SK-N-SH (cell line): ENCODE data around the gene POLR2A. TPM values are rescaled to one million over a fixed set of nuclear protein-coding genes. Genes with fewer than 3 reads are reported as not detected.

Experiments
- CTCF ChIA-PET: fragments of 300-600, 350-600 bp; formaldehyde crosslinking; extraction: SDS; loops from one replicate; lab custom pipeline; 2021; lab: Yijun Ruan, JAX
- POLR2A ChIA-PET: fragments of 350-600 bp; sonication (Branson Sonifier 250); formaldehyde crosslinking; extraction: SDS; loops from one replicate; lab custom pipeline; 2020; ENCODE audit warnings: antibody characterized with exemption, inconsistent platforms; lab: Yijun Ruan, JAX
- DNase-seq: peaks from one replicate; pipeline ENCODE4 v3.0.0; 2012
- H2AFZ ChIP-seq: fragments of 200-600 bp; sonication (generic); 2 replicates; pipeline ENCODE4 v1.8.1; 2016; ENCODE audit warnings: antibody characterized with exemption, mild to moderate bottlenecking, low read depth
- H3F3A ChIP-seq: fragments of 200-600 bp; sonication (generic); replicated peaks from 2 replicates; pipeline ENCODE3; 2016; ENCODE audit warnings: antibody characterized with exemption, mild to moderate bottlenecking; ENCODE audit not compliant: insufficient read depth
- H3K27ac ChIP-seq, 2 experiments: fragments of 200-500 bp in 1 of 2; fragments of 200-600 bp in 1 of 2; sonication (Bioruptor generic) in 1 of 2; sonication (generic), shearing (Covaris generic) in 1 of 2; 2 replicates each; pipeline versions ENCODE4 v1.5.1 to v1.6.1; 2014 to 2016; ENCODE audit warnings: low read depth in 2 of 2, inconsistent platforms in 1 of 2, low read length in 1 of 2, mild to moderate bottlenecking in 1 of 2, mixed read lengths in 1 of 2
- H3K27me3 ChIP-seq: fragments of 200-600 bp; sonication (generic), shearing (Covaris generic); 2 replicates; pipeline ENCODE4 v1.6.1; 2016; ENCODE audit warnings: mixed run types; ENCODE audit not compliant: insufficient read depth
- H3K36me3 ChIP-seq, 2 experiments: fragments of 200-500 bp in 1 of 2; fragments of 200-600 bp in 1 of 2; sonication (Bioruptor generic) in 1 of 2; sonication (generic) in 1 of 2; replicated peaks in 1 of 2; 2 replicates each; pipeline versions ENCODE3 to v1.5.1; 2014 to 2016; ENCODE audit warnings: low read length in 1 of 2, mild to moderate bottlenecking in 1 of 2; ENCODE audit not compliant: insufficient read depth in 2 of 2, control insufficient read depth in 1 of 2
- H3K4me1 ChIP-seq, 2 experiments: fragments of 200-500 bp in 1 of 2; fragments of 200-600 bp in 1 of 2; sonication (Bioruptor generic) in 1 of 2; sonication (generic), shearing (Covaris generic) in 1 of 2; 2 replicates each; pipeline versions ENCODE4 v1.5.1 to v1.6.1; 2014 to 2016; ENCODE audit warnings: low read depth in 1 of 2, low read length in 1 of 2, mixed run types in 1 of 2; ENCODE audit not compliant: insufficient read depth in 2 of 2, control insufficient read depth in 1 of 2
- H3K4me2 ChIP-seq: fragments of 200-600 bp; sonication (generic), shearing (Covaris generic); 2 replicates; pipeline ENCODE4 v1.6.1; 2017; ENCODE audit warnings: mixed run types
- H3K4me3 ChIP-seq, 2 experiments: fragments of 200-500 bp in 1 of 2; fragments of 200-600 bp in 1 of 2; sonication (Bioruptor generic) in 1 of 2; sonication (generic), shearing (Covaris generic) in 1 of 2; 2 replicates each; pipeline versions ENCODE4 v1.5.1 to v1.8.1; 2014 to 2016; ENCODE audit warnings: low read depth in 2 of 2, inconsistent platforms in 1 of 2, low read length in 1 of 2, mild to moderate bottlenecking in 1 of 2, mixed read lengths in 1 of 2, moderate library complexity in 1 of 2
- H3K79me2 ChIP-seq: fragments of 200-600 bp; sonication (generic); 2 replicates; pipeline ENCODE4 v1.8.1; 2017; ENCODE audit warnings: mild to moderate bottlenecking; ENCODE audit not compliant: insufficient read depth
- H3K9ac ChIP-seq: fragments of 200-600 bp; sonication (generic); 2 replicates; pipeline ENCODE4 v1.6.1; 2017; ENCODE audit warnings: mixed run types
- H3K9me2 ChIP-seq: fragments of 200-600 bp; sonication (generic); 2 replicates; pipeline ENCODE4 v1.6.1; 2017; ENCODE audit warnings: mixed run types
- H3K9me3 ChIP-seq: fragments of 200-600 bp; sonication (generic); 2 replicates; pipeline ENCODE4 v1.6.1; 2017; ENCODE audit warnings: mixed run types, mild to moderate bottlenecking, moderate library complexity
- H4K20me1 ChIP-seq: fragments of 200-600 bp; sonication (generic); 2 replicates; pipeline ENCODE4 v1.6.1; 2017; ENCODE audit warnings: mild to moderate bottlenecking, mixed run types; ENCODE audit not compliant: insufficient read depth
- EP300 ChIP-seq, 2 experiments: IDR thresholded peaks; 2 replicates each; pipeline versions ENCODE4 v1.4.0 to v1.6.1; 2012; ENCODE audit warnings: borderline replicate concordance in 1 of 2, low read depth in 1 of 2, low read length in 1 of 2
- EZH2phosphoT487 ChIP-seq: fragments of 200-600 bp; sonication (generic); IDR thresholded peaks from 2 replicates; pipeline ENCODE4 v1.6.1; 2017; ENCODE audit warnings: low read depth, mixed run types, mild to moderate bottlenecking, antibody characterized with exemption, moderate library complexity, borderline replicate concordance
- FOXJ3 ChIP-seq: sonication (generic); formaldehyde crosslinking; IDR thresholded peaks from 2 replicates; pipeline ENCODE4 v1.5.1; 2020; ENCODE audit warnings: mild to moderate bottlenecking, missing genetic modification reagents
- FOXM1 ChIP-seq: IDR thresholded peaks from 2 replicates; pipeline ENCODE4 v1.4.0; 2012; ENCODE audit warnings: low read depth, mild to moderate bottlenecking
- GABPA ChIP-seq: IDR thresholded peaks from 2 replicates; pipeline ENCODE4 v1.4.0; 2012; ENCODE audit warnings: low read depth, mild to moderate bottlenecking
- GATA2 ChIP-seq: sonication (generic); formaldehyde crosslinking; IDR thresholded peaks from 2 replicates; pipeline ENCODE4 v1.5.0; 2020; ENCODE audit warnings: mild to moderate bottlenecking, missing genetic modification reagents
- IRF3 ChIP-seq: fragments of 150-350 bp; IDR thresholded peaks from 2 replicates; pipeline ENCODE4 v1.6.1; 2016; ENCODE audit warnings: mild to moderate bottlenecking, low read depth, low read length
- MEF2A ChIP-seq: IDR thresholded peaks from 2 replicates; pipeline ENCODE4 v1.4.0; 2012; ENCODE audit warnings: low read depth, borderline replicate concordance
- MXI1 ChIP-seq: IDR thresholded peaks from 2 replicates; pipeline ENCODE4 v1.6.1; 2012; ENCODE audit warnings: mild to moderate bottlenecking, low read depth, low read length, improper control_type of control experiment
- RCOR1 ChIP-seq: fragments of 150-350 bp; IDR thresholded peaks from 2 replicates; pipeline ENCODE4 v1.6.1; 2017; ENCODE audit warnings: antibody characterized with exemption, low read length
- REST ChIP-seq: IDR thresholded peaks from 2 replicates; pipeline ENCODE4 v1.6.1; 2012; ENCODE audit warnings: mild to moderate bottlenecking, low read depth, low read length, moderate library complexity
- RFX5 ChIP-seq: IDR thresholded peaks from 2 replicates; pipeline ENCODE4 v1.6.1; 2012; ENCODE audit warnings: mild to moderate bottlenecking, improper control_type of control experiment, low read length
- SIN3A ChIP-seq: IDR thresholded peaks from 2 replicates; pipeline ENCODE4 v1.6.1; 2012; ENCODE audit warnings: low read depth, mild to moderate bottlenecking, low read length, moderate library complexity, borderline replicate concordance
- SMC3 ChIP-seq: IDR thresholded peaks from 2 replicates; pipeline ENCODE4 v1.6.1; 2012; ENCODE audit warnings: low read depth, low read length, improper control_type of control experiment
- TAF1 ChIP-seq: IDR thresholded peaks from 2 replicates; pipeline ENCODE4 v1.6.1; 2012; ENCODE audit warnings: low read depth, mild to moderate bottlenecking, low read length, moderate library complexity, borderline replicate concordance
- TCF12 ChIP-seq: IDR thresholded peaks from 2 replicates; pipeline ENCODE4 v1.4.0; 2012
- USF2 ChIP-seq: fragments of 150-350 bp; IDR thresholded peaks from 2 replicates; pipeline ENCODE4 v1.6.1; 2017; ENCODE audit warnings: antibody characterized with exemption, low read length, low read depth, borderline replicate concordance
- WGBS: methylation state at CpG from one replicate; pipeline ENCODE4 v1.1.6; 2017; ENCODE audit warnings: low lambda C conversion rate; 5-methylcytosine and 5-hydroxymethylcytosine counted together
- polyA plus RNA-seq, 3 experiments: library from polyadenylated mRNA; depleted of rRNA; stranded (reverse); fragments of >200 nt; gene quantifications; 2 replicates each; pipeline ENCODE4 v1.2.3, GENCODE V29; 2012
- TF ChIP-seq, protein P1 (sequence below): IDR thresholded peaks from 2 replicates; pipeline ENCODE4 v1.4.0; 2012; ENCODE audit warnings: low read depth, borderline replicate concordance
- TF ChIP-seq, protein P2 (sequence below): IDR thresholded peaks from 2 replicates; pipeline ENCODE4; 2012

The POLR2A gene
- polyA plus RNA-seq, 1 of the 3 experiments (the other 2 are of a cell fraction), result 37.3 TPM

DNA sequence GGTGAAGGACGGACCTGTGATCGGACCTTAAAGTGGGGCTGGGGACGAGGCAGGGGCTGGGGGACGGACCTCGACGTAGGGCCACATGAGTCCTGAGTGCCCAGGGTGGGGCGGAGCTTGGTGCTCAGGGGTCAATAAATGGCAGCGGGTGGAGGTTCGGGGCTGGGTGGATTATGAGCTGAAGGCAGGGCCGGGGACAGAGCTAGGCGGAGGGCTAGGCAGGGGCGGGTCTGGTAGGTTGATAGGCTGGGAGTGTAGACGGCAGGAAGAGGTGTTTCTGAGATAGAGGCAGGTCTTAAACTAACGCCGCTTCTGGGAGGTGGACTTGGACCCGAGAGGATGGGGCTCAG is 38.6 kb upstream of the POLR2A start:
- Histone ChIP-seq H3K9ac (no peak overlapping the region), H3K4me3 (peak overlapping the region in 1 of 2 experiments; percentile 17; a peak in 1 of 4 replicates), H3K27me3 (no peaks in the 10 kb centered on the region), H4K20me1 (no peaks in the 10 kb centered on the region), H3K4me1 (peaks cover 7 to 17% of the 10 kb centered on the region in 2 experiments; a peak in 2 of 4 replicates), H3K36me3 (no peaks in the 10 kb centered on the region), H2AFZ (no peak overlapping the region), H3F3A (peaks cover 17% of the 10 kb centered on the region), H3K9me2 (no peaks in the 10 kb centered on the region), H3K9me3 (no peaks in the 10 kb centered on the region), H3K4me2 (no peak overlapping the region; the same call in 1 of the 2 replicates), H3K27ac (peak overlapping the region in 1 of 2 experiments; percentile 39; a peak in 1 of 4 replicates), H3K79me2 (no peaks in the 10 kb centered on the region)
- ChIA-PET POLR2A (interaction anchor here (1.2 to 1.4 kb wide), 2 partner anchors 9 to 35 kb away, joined by 4 read pairs; no protein-coding TSS in a partner anchor), CTCF (interaction anchor here (1.1 to 2.7 kb wide), 4 partner anchors 9 to 115 kb away, joined by 3 to 14 read pairs (median 3); no protein-coding TSS in a partner anchor)
- no peak for TF ChIP-seq SMC3
- no peak for DNase-seq
- 42% methylated on average over 16 of the region's 16 CpGs for WGBS

DNA sequence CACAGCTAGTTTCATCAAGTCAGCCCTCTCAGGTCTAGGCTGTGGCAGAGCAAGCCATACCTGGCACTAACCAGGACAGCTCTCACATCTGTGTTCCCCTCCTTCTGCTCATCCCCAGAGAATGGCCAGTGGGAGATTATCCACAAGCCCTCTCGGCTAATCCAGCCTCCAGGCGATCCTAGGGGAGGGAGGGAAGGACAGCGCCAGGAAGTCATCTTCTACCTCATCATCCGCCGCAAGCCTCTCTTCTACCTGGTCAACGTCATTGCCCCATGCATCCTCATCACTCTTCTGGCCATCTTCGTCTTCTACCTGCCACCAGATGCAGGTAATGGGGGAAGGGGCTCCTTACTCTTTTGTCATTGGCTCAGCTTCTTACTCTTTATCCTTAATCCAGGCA is 35.7 kb upstream of the POLR2A start:
- CTCF ChIA-PET, result interaction anchor here (1.6 kb wide), 1 partner anchor 11 kb away, joined by 3 read pairs; no protein-coding TSS in a partner anchor
- Histone ChIP-seq H3K9me3 (no peaks in the 10 kb centered on the region), H4K20me1 (no peaks in the 10 kb centered on the region), H3K27ac (no peak overlapping the region), H3K9me2 (no peaks in the 10 kb centered on the region), H3K4me3 (no peak overlapping the region), H3K27me3 (no peaks in the 10 kb centered on the region), H3K9ac (no peak overlapping the region), H3F3A (peaks cover 9% of the 10 kb centered on the region), H2AFZ (no peak overlapping the region), H3K79me2 (no peaks in the 10 kb centered on the region), H3K4me1 (peaks cover 5 to 7% of the 10 kb centered on the region in 2 experiments; a peak in 2 of 4 replicates), H3K36me3 (no peaks in the 10 kb centered on the region), H3K4me2 (no peak overlapping the region)
- WGBS, result 89% methylated on average over 7 of the region's 7 CpGs
- DNase-seq, result no peak
- POLR2A ChIA-PET, result no interaction called here
- TF ChIP-seq, protein P1, sequence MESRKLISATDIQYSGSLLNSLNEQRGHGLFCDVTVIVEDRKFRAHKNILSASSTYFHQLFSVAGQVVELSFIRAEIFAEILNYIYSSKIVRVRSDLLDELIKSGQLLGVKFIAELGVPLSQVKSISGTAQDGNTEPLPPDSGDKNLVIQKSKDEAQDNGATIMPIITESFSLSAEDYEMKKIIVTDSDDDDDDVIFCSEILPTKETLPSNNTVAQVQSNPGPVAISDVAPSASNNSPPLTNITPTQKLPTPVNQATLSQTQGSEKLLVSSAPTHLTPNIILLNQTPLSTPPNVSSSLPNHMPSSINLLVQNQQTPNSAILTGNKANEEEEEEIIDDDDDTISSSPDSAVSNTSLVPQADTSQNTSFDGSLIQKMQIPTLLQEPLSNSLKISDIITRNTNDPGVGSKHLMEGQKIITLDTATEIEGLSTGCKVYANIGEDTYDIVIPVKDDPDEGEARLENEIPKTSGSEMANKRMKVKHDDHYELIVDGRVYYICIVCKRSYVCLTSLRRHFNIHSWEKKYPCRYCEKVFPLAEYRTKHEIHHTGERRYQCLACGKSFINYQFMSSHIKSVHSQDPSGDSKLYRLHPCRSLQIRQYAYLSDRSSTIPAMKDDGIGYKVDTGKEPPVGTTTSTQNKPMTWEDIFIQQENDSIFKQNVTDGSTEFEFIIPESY, result no peak
- TF ChIP-seq SIN3A, result no peak
- no peak for TF ChIP-seq RFX5
- no peak for TF ChIP-seq EZH2phosphoT487
- no peak for TF ChIP-seq TAF1
- TF ChIP-seq MXI1, result no peak
- no peak for TF ChIP-seq GATA2 (CRISPR knock-in tag)
- TF ChIP-seq, protein P2, sequence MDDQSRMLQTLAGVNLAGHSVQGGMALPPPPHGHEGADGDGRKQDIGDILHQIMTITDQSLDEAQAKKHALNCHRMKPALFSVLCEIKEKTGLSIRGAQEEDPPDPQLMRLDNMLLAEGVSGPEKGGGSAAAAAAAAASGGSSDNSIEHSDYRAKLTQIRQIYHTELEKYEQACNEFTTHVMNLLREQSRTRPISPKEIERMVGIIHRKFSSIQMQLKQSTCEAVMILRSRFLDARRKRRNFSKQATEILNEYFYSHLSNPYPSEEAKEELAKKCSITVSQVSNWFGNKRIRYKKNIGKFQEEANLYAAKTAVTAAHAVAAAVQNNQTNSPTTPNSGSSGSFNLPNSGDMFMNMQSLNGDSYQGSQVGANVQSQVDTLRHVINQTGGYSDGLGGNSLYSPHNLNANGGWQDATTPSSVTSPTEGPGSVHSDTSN, result no peak
- TF ChIP-seq GABPA, result no peak
- TF ChIP-seq USF2, result no peak
- TF ChIP-seq EP300 (IDR thresholded peaks at IDR 0.05; ENCODE audit: borderline replicate concordance in 1 of 2, low read depth in 1 of 2, low read length in 1 of 2), result no peak
- TF ChIP-seq REST, result no peak
- TF ChIP-seq IRF3, result no peak
- TF ChIP-seq TCF12, result no peak
- no peak for TF ChIP-seq FOXM1
- TF ChIP-seq FOXJ3 (CRISPR knock-in tag), result no peak
- no peak for TF ChIP-seq MEF2A
- TF ChIP-seq RCOR1, result no peak
